MM.1S (cell line): Measurements from ENCODE around the gene SHC3.

ENCODE experiments used
- EZH2phosphoT487 ChIP-seq: fragments of 300-600 bp; sonication (generic); IDR thresholded peaks from 2 replicates; pipeline ENCODE4 v1.6.1; 2018; ENCODE audit warnings: antibody characterized with exemption, low read length
- TF ChIP-seq, protein P1 (sequence below): fragments of 300-600 bp; sonication (generic); IDR thresholded peaks from 2 replicates; pipeline ENCODE4 v1.5.1; 2016; ENCODE audit warnings: antibody characterized with exemption, low read length, mixed read lengths

DNA sequence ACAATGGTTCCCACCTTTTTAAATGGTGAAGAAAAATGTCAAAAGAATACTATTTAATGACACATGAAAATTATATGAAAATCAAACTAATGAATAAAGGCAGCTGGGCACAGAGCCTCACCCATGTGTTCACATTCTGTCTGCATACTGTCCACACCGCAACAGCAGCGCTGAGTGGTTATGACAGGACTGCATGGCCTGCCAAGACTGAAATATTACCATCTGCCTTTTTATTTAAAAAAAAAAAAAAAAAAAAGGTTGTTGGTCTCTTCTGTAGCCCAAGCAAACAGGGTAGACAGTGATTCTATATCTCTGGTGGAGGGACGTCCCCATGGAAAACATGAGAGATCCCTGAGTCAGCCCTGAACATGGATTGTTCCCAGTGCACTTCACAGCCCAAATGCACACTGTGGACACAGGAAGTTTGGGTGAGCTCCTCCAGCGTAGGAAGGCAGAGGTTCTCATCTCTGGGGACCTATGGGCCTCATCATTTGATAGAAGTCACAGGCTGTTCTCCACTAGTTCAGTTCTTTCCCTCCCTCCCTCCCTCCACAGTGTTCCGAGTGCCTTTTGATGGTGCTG, 44.9 kb upstream of the SHC3 start:
- TF ChIP-seq, protein P1, sequence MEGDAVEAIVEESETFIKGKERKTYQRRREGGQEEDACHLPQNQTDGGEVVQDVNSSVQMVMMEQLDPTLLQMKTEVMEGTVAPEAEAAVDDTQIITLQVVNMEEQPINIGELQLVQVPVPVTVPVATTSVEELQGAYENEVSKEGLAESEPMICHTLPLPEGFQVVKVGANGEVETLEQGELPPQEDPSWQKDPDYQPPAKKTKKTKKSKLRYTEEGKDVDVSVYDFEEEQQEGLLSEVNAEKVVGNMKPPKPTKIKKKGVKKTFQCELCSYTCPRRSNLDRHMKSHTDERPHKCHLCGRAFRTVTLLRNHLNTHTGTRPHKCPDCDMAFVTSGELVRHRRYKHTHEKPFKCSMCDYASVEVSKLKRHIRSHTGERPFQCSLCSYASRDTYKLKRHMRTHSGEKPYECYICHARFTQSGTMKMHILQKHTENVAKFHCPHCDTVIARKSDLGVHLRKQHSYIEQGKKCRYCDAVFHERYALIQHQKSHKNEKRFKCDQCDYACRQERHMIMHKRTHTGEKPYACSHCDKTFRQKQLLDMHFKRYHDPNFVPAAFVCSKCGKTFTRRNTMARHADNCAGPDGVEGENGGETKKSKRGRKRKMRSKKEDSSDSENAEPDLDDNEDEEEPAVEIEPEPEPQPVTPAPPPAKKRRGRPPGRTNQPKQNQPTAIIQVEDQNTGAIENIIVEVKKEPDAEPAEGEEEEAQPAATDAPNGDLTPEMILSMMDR: no peak
- TF ChIP-seq EZH2phosphoT487: no peak
